GM04503 (cell line): Measurements from ENCODE around the gene ELFN2.

Experiments used
- DNase-seq: peaks from one replicate; pipeline ENCODE4 v3.0.0-alpha.2; 2012; ENCODE audit warnings: low read depth

The ELFN2 gene

GRCh38 chr22:37427711-37428635, 694 bp upstream of the ELFN2 start:
- DNase-seq = no peak

GRCh38 chr22:37426706-37427134, 559 bp downstream of the ELFN2 start:
- no peak for DNase-seq

GRCh38 chr22:37425800-37426705, 1.2 kb downstream of the ELFN2 start:
- no peak for DNase-seq

DNA sequence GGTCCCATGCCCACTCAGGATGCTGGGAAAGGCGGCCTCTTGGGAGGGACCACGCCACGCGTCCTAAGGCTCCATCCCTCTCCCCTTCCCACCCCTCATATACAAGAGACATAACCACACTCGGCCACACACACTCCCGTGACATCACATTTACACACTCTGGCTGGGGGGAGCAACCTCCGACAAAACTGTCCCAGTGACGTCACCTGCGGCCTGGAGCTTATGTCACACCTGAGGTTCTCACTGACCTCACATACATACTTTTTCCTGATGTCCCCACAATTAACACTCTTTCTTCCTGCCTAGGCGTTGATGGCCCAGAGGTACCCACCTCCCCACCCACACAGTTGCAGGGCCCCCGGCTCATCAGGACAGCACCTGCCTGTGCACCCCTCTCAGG, 1.9 kb downstream of the ELFN2 start:
- DNase-seq = no peak

- DNase-seq = no peak
These were observed 4.0 kb downstream of the ELFN2 start for GRCh38 chr22:37423283-37423682.

DNA sequence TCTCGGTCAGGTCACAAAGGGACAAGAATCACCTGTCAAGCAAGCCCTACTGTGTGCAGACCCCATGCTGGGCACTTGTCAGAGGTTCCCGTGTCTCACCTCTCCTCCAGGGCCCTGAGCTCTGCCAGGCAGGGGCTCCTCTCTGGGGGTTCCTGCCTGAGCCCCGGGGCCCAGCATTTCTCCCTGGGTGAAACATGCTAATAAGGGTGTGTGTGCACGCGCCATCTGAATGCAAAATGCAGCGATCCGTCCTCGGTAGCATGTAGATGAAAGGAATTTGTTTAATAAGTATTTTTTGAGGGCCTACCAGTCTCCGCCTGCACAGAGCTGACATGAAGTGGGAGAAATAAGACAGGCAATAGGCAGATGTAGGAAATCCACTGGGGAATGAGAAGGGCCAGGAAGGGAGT, 5.8 kb downstream of the ELFN2 start:
- no peak for DNase-seq

DNA sequence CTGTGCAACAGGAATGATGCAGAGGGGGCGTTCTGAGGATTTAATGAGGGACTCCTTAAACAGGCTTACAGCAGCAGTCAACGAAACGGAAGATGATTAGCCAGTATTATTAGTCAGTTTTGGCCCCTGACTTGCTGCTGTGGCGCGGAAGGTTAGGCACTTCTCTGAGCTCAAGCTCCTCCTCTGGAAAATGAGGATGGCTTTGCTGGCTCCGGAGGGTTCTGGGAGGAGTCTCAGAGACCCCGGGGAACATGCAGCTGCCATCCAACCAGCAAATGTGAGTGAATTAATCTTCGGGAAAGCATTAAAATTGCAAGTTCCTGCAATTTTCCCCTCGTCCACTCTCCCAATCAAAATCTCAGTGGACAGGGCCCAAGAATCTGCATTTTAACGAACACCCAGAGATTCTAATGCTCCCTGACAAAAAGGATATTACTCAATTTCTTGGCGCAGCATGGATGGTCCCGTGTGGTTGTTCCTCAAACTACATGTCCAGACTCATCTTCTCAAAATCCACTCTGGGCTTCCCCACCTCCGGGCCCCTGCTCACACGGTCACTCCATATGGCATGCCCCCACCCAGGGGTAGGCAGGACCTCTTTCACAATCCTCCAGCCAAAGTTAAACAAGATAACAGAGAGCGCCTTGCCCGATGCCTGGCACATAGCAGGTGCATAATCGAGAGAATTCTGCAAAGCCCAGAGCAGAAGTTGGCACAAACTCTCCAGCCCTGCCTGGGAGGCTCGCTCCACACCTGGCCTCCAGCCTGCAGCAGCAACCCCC, 6.4 kb downstream of the ELFN2 start:
- no peak for DNase-seq

DNA sequence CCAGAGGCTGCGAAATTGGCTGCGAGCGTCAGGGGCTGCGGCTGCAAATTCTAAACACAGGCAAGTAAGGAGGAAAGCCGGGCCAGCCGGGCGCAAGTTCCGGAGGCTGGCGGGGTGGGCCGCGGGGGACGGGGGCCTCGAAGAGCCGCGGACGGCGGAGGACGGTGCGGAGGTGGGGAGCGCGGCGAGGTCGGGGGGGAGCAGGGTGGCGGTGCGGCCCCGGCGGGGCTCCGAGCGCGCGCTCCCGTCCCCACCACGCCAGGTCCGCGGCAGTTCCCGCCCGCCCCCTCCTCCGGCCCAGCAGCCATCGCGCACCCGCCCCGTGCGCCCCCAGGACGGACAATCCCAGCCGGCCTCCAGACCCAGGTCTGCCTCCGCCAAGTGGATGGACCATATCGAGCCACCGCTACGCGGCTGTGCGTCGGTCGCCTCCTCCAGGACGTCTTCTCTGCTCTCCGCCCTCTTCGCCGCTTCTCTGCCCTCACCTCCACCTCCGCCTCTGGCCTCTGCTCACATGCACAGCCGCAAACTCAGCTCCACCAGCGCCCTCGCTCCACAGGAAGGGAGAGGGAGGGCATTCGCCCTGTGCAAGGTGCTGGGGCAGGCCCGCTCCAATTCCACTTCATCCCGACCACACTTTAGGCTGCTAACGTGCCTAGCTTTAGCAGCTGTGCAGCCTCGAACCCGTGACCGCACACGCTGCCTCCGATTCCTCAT, 7.2 kb downstream of the ELFN2 start:
- DNase-seq = no peak

DNA sequence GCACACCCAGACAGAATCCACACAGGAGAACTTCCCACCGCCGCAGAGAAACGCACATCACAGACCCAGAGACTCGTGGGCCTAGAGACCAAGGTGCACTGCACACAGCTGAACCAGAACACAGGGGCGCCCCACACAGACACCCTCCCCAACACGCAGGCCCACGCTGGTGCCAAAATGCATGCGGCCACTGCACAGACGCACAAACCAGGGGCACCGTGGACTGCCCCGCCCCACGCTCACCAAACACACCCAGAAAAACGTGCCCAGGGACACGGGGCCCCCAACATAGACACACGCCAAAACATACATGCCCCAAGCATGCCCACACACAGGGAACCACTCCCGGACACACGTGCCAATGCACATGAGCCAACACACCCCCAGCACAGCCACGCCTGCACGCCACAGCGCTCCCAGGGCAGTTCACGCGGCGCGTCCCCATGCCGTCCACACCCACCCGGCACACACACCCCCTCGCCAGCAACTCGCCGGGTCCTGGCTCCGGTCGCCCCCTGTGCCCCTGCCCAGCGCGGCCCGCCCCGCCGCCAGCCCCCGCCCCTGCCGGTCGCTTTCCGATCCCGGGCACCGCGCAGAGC, 7.8 kb downstream of the ELFN2 start:
- DNase-seq = no peak

GRCh38 chr22:37418627-37419369, 8.5 kb downstream of the ELFN2 start:
- no peak for DNase-seq

DNA sequence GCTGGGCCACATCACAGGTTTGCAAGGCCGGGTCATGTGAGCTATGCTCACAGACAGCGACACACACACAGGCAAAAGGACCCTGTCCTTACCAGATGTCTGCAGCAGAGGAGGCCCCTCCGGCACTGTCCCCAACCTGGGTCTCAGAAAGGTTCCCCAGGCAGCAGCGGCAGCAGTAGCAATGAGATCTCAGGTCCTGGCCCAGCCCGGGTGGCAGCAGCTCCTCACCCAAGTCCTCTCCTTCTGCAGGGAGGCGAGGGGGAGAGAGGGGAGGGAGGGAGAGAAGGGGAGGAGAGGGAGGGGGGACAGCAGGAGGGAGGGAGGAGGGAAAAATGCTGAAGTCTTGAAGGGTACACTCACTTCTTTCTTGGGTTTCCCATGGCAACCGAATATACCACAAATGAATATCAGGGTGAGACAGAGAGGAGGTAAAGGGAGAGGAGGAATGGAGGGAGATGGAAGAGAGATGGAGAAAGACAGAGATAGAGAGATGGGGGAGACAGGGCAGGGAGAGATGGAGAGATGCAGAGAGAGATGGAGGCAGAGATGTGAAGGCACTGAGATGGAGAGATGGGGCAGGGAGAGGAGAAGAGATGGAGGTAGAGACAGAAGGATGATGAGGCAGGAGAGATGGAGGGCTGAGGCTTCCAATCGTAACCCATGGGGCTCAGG, 9.5 kb downstream of the ELFN2 start:
- DNase-seq = no peak

GRCh38 chr22:37417264-37417663, 10.0 kb downstream of the ELFN2 start:
- DNase-seq = no peak

- DNase-seq = no peak
These were observed 10.5 kb downstream of the ELFN2 start for GRCh38 chr22:37416827-37417226.

- no peak for DNase-seq
These were observed 10.9 kb downstream of the ELFN2 start for GRCh38 chr22:37416389-37416788.

- no peak for DNase-seq
These were observed 12.1 kb downstream of the ELFN2 start for GRCh38 chr22:37415210-37415609.

DNA sequence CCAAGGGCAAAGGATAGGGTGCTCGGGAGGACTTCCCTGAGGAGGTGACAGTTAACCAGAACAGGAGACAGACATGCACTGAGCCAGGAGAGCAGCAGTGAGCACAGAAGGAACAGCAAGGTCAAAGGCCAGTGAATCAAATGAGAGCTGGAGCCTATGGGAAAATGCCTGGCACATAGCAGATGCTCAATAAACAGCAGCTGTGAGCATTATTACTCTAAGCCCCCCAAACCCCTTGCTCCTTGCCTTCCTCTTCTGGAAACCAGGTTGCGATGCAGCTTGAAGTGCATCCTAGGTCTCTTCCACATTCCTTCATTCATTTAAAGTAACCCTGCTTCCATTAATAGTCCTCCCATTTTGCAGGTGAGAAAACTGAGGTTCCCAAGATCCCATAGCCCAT, 13.0 kb downstream of the ELFN2 start:
- no peak for DNase-seq

DNA sequence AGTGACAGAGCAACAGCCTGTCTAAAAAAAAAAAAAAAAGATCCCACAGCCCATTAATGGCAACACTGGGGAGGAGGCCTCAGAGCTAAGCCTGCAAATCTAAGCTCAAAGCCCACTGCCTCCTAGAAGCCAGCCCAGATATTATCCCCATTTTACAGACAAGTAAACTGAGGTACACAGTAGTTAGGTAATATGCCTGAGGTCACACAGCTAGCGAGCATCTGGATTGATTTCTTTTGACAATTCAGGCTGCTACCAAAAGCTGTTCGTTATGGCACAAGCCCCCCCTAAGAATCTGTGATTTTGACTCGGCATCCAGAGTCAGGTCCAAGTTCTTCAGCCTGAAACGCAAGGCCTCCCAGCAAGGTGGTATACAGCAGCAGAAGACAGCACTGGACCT, 13.7 kb downstream of the ELFN2 start:
- no peak for DNase-seq

DNA sequence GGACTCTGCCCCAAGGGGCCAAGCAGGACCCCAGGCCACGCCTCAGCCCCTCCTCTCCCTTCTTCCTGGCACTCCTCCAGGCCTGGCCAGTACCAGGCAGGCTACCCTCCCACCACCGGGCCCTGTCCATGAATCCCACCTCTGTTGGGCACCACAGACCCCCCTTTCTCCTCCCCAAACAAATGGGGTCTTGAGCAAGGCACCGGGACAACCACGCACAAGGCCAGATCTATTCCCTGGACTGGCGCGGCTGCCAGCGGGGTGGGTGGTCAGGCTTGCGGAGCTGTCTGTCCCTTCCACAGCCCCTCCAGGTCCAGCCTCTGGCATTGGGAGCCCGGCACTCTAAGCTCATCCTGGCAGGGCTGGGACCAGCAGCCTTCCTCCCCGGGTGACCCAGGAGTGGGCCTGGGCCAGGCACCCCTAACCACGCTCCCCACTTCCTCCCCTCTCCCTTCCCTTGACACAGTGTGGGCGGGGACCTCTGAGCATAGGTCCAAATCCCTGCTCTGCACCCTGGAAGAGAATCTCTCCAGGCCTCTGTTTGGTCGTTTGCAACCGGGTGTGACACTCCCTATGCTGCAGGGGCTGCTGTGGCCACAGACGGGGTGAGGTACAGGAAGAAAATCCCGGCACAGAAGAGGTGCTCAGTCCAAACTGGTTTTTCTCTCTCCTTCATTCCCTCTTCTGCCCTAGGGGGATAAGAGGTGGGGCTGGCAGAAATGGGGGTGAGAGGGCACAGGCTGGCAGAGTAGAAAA, 14.6 kb downstream of the ELFN2 start:
- DNase-seq = no peak

DNA sequence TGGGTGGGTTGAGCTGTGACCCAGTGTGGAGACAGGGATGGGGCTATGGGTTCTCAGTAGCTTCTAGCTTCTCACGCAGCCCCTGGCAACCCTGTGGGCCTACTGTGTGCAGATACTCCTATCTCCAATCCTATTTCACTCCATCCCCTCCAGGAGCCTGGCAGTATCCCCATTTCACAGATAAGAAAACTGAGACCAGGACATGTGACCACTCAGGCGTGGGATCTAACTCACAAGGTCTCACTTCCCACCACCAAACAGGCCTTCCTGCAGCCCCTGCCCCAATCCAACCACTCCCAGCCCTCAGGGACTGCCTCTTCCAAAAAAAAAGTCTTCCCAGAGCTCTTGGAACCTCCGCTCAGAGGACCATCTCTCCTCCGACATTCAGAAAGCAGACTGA, 15.6 kb downstream of the ELFN2 start:
- no peak for DNase-seq
